HepG2 (cell line): Measurements from ENCODE around the gene MAGI1. TPM values are rescaled to one million over a fixed set of nuclear protein-coding genes. Genes with fewer than 3 reads are reported as not detected.

Source experiments
- ATAC-seq: fragments of 200-7000 bp; cut with Tn5 transposase; 3 replicates; pipeline ENCODE4 v1.9.1; 2020; ENCODE audit warnings: mild to moderate bottlenecking, moderate library complexity
- BruUV-seq: library from RNA; stranded (reverse); fragments of 400-500 nt; replicated peaks from 2 replicates; lab custom pipeline; 2021; lab: Mats Ljungman, UMichigan
- CTCF ChIA-PET: fragments of 300-600 bp; formaldehyde crosslinking; extraction: SDS; loops from one replicate; lab custom pipeline; 2021; ENCODE audit warnings: low total read pairs, inconsistent platforms, low intra/inter-chr PET ratio; lab: Yijun Ruan, JAX
- POLR2A ChIA-PET: fragments of 350-600 bp; sonication (Branson Sonifier 250); formaldehyde crosslinking; loops from one replicate; lab custom pipeline; 2020; ENCODE audit warnings: antibody characterized with exemption, inconsistent platforms; lab: Yijun Ruan, JAX
- DNase-seq: peaks from one replicate; pipeline ENCODE4 v3.0.0-alpha.2; 2015; ENCODE audit warnings: low spot score
- FAIRE-seq: peaks from 3 replicates; lab custom pipeline; 2011; peaks lifted over from hg19 to GRCh38; lab: Jason Lieb, UNC
- H2AFZ ChIP-seq: one replicate; pipeline ENCODE4 v1.6.1; 2011; ENCODE audit warnings: low read length, inconsistent platforms
- H3K27ac ChIP-seq: fragments of 300-600 bp; 3 replicates; pipeline ENCODE4 v1.8.0; 2011; ENCODE audit warnings: mixed run types, mild to moderate bottlenecking, mixed read lengths, low read length, inconsistent platforms; ENCODE audit not compliant: insufficient read depth; ENCODE audit errors: extremely low read length
- H3K27me3 ChIP-seq, 2 experiments: fragments of 200-600 bp in 1 of 2; 2 replicates in 1 of 2; 3 replicates in 1 of 2; pipeline versions ENCODE4 v1.6.0 to v1.8.0; 2011; ENCODE audit warnings: low read length in 2 of 2, mild to moderate bottlenecking in 2 of 2, moderate library complexity in 2 of 2, inconsistent platforms in 1 of 2; ENCODE audit not compliant: insufficient read depth in 2 of 2, control insufficient read depth in 1 of 2
- H3K36me3 ChIP-seq, 2 experiments: fragments of 200-600 bp in 1 of 2; replicated peaks in 1 of 2; 2 replicates in 1 of 2; 3 replicates in 1 of 2; pipeline versions ENCODE4 v1.5.1 to v1.8.0; 2011; ENCODE audit warnings: low read length in 2 of 2, inconsistent platforms in 1 of 2; ENCODE audit not compliant: insufficient read depth in 2 of 2, control insufficient read depth in 1 of 2
- H3K4me1 ChIP-seq: 2 replicates; pipeline ENCODE4 v1.5.1; 2012; ENCODE audit warnings: low read length, inconsistent platforms; ENCODE audit not compliant: insufficient read depth
- H3K4me2 ChIP-seq: 2 replicates; pipeline ENCODE4 v1.6.0; 2011; ENCODE audit warnings: low read depth, low read length, inconsistent platforms
- H3K4me3 ChIP-seq, 3 experiments: fragments of 200-600 bp in 1 of 3; sonication (generic), shearing (Covaris generic) in 1 of 3; replicated peaks in 1 of 3; 2 replicates each; pipeline ENCODE4 v1.5.1; 2011 to 2016; ENCODE audit warnings: low read length in 3 of 3, inconsistent platforms in 2 of 3, low read depth in 2 of 3, mild to moderate bottlenecking in 2 of 3, control low read depth in 1 of 3, mixed read lengths in 1 of 3; ENCODE audit not compliant: insufficient read depth in 1 of 3
- H3K79me2 ChIP-seq: one replicate; pipeline ENCODE4 v1.6.1; 2011; ENCODE audit warnings: low read length, inconsistent platforms; ENCODE audit not compliant: insufficient read depth
- H3K9ac ChIP-seq: 2 replicates; pipeline ENCODE4 v1.6.0; 2011; ENCODE audit warnings: mild to moderate bottlenecking, low read depth, low read length, inconsistent platforms; ENCODE audit not compliant: insufficient read depth
- H3K9me3 ChIP-seq: 2 replicates; pipeline ENCODE4 v1.5.1; 2012; ENCODE audit warnings: mild to moderate bottlenecking, low read length
- H4K20me1 ChIP-seq: 2 replicates; pipeline ENCODE4 v1.6.0; 2011; ENCODE audit warnings: inconsistent platforms, mild to moderate bottlenecking, low read length, moderate library complexity; ENCODE audit not compliant: insufficient read depth
- BORCS8-MEF2B ChIP-seq: sonication (generic); formaldehyde crosslinking; IDR thresholded peaks from 2 replicates; pipeline ENCODE4 v1.8.0; 2022; ENCODE audit warnings: mild to moderate bottlenecking, missing genetic modification reagents
- ESRRA ChIP-seq: sonication (generic); formaldehyde crosslinking; IDR thresholded peaks from 2 replicates; pipeline ENCODE4 v1.5.1; 2020; ENCODE audit warnings: mild to moderate bottlenecking, low read depth, missing genetic modification reagents
- GABPA ChIP-seq, 2 experiments: IDR thresholded peaks; 2 replicates each; pipeline ENCODE4 v1.6.1; 2011 to 2016; ENCODE audit warnings: low read depth in 2 of 2, low read length in 1 of 2, missing biosample characterization in 1 of 2, missing genetic modification characterization in 1 of 2
- MZF1 ChIP-seq: sonication (generic); formaldehyde crosslinking; IDR thresholded peaks from 2 replicates; pipeline ENCODE4 v1.8.1; 2023; ENCODE audit warnings: mild to moderate bottlenecking, missing genetic modification reagents, borderline replicate concordance
- TCF12 ChIP-seq, 2 experiments: fragments of 450-650 bp in 1 of 2; sonication (generic) in 1 of 2; formaldehyde crosslinking in 1 of 2; IDR thresholded peaks; 2 replicates each; pipeline versions ENCODE4 v1.6.1 to v1.8.0; 2017 to 2022; ENCODE audit warnings: antibody characterized with exemption in 1 of 2, mild to moderate bottlenecking in 1 of 2, missing genetic modification reagents in 1 of 2, moderate library complexity in 1 of 2
- ZNF33B ChIP-seq: sonication (generic); formaldehyde crosslinking; IDR thresholded peaks from 2 replicates; pipeline ENCODE4 v1.5.1; 2020; ENCODE audit warnings: mild to moderate bottlenecking, missing genetic modification reagents
- ZNF34 ChIP-seq: sonication (generic); formaldehyde crosslinking; IDR thresholded peaks from 2 replicates; pipeline ENCODE4 v1.4.0; 2020; ENCODE audit warnings: mild to moderate bottlenecking, missing genetic modification reagents, borderline replicate concordance
- WGBS: methylation state at CpG from one replicate; pipeline ENCODE4 v1.1.6; 2017; ENCODE audit warnings: low lambda C conversion rate; 5-methylcytosine and 5-hydroxymethylcytosine counted together
- in situ Hi-C: cut with HindIII; loops from 2 replicates; pipeline ENCODE4 v1.10.0; 2017; ENCODE audit warnings: low pct_unique_long_range_greater_than_20kb; ENCODE audit not compliant: extremely low pct_ligation_motif_present
- intact Hi-C: fragments of 100-400 bp; cut with micrococcal nuclease; formaldehyde crosslinking; loops from one replicate; pipeline ENCODE4 v1.10.0; 2022; ENCODE audit not compliant: unreplicated experiment
- polyA plus RNA-seq, 8 experiments: library from polyadenylated mRNA; depleted of rRNA in 3 of 8; stranded (reverse) in 7 of 8; unstranded in 1 of 8; fragments of >200 nt; fragmentation: Illumina TruSeq in 4 of 8; extraction: Trizol in 4 of 8; gene quantifications; 2 replicates each; pipeline versions ENCODE4 v1.2.1 to v1.2.3, GENCODE V29; 2011 to 2016; ENCODE audit warnings: low read depth in 4 of 8, missing spikeins in 1 of 8, mixed read lengths in 1 of 8; ENCODE audit not compliant: insufficient read depth in 1 of 8
- total RNA-seq, 5 experiments: library from RNA; depleted of rRNA; stranded (reverse); fragments of >200 nt; fragmentation: Illumina TruSeq; extraction: Trizol; gene quantifications; 2 replicates each; pipeline ENCODE4 v1.2.3, GENCODE V29; 2016; ENCODE audit warnings: low read depth in 1 of 5
- TF ChIP-seq, protein P1 (sequence below): sonication (generic); formaldehyde crosslinking; IDR thresholded peaks from 2 replicates; pipeline ENCODE4 v1.5.1; 2020; ENCODE audit warnings: mild to moderate bottlenecking, missing genetic modification reagents, moderate library complexity
- TF ChIP-seq, protein P2 (sequence below): sonication (generic); formaldehyde crosslinking; IDR thresholded peaks from 2 replicates; pipeline ENCODE4 v1.4.0; 2020; ENCODE audit warnings: missing genetic modification reagents

Gene MAGI1
- total and polyA plus RNA-seq, 2 of the 13 experiments (the other 11 are each of a cell fraction or from before 2014, with no cell fraction given) = 22.2 to 26.0 TPM

DNA sequence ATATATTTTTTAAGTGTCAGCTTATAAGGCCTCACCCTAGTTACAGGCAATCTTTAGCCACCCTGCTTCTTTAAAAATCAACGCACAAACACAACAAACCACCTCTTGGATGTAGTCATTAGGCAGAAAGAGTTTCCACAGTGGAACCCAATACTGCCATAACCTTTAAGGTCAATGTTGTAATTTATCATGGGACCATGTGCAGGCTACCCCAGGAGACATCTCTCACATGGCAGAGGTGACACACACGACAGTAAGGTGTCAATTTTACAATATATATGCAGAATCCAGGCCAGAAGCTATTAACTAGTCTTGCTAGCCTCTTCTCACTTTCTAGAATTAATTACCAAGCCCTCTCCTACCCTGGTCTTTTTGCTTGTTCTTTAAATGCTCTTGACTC, 336.5 kb downstream of the MAGI1 start:
- CTCF ChIA-PET = no interaction called here

DNA sequence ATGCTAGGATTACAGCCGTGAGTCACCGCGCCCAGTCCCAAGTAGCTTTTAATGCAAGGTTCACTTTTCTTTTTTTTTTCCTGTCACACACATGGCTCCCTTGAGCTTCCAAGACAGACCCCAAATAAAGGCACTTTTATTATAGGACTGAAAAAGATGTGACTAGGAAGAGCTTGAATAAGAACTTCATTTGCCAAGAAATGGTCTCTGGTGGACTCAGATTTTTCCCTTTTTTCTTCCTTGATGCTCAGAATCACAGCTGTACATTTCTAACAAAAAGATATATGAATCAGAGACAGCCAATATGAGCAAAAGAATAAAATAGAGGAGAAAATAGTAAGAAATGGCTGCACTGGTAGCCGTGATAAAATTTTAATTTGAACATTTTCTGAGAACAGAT, 337.2 kb downstream of the MAGI1 start:
- Histone ChIP-seq H4K20me1 (peaks cover 8% of the 10 kb centered on the region), H3K27me3 (no peaks in the 10 kb centered on the region), H3K4me2 (no peak overlapping the region), H3K9me3 (no peaks in the 10 kb centered on the region), H2AFZ (no peak overlapping the region), H3K79me2 (no peaks in the 10 kb centered on the region), H3K4me3 (no peak overlapping the region), H3K9ac (no peak overlapping the region), H3K4me1 (no peaks in the 10 kb centered on the region), H3K27ac (no peak overlapping the region), H3K36me3 (no peaks in the 10 kb centered on the region; a peak in 1 of 5 replicates)
- ATAC-seq (no peak), FAIRE-seq (no peak), DNase-seq (no peak)
- intact Hi-C loops (no loop called here), in situ Hi-C loops (no loop called here)
- POLR2A ChIA-PET = no interaction called here
- WGBS = 100% methylated on average over 4 of the region's 4 CpGs
- no TSS peak for BruUV-seq
- CTCF ChIA-PET = no interaction called here
- TF ChIP-seq ZNF33B (no peak), GABPA (IDR thresholded peaks at IDR 0.05; ENCODE audit: low read depth, low read length) (no peak), GABPA (CRISPR knock-in tag; IDR thresholded peaks at IDR 0.05; ENCODE audit: low read depth) (no peak), ZNF34 (CRISPR knock-in tag) (no peak), BORCS8-MEF2B (CRISPR knock-in tag) (no peak), TCF12 (IDR thresholded peaks at IDR 0.05) (no peak), TCF12 (CRISPR knock-in tag; IDR thresholded peaks at IDR 0.05) (no peak), ESRRA (CRISPR knock-in tag) (no peak), MZF1 (CRISPR knock-in tag) (no peak)
- TF ChIP-seq, protein P1, sequence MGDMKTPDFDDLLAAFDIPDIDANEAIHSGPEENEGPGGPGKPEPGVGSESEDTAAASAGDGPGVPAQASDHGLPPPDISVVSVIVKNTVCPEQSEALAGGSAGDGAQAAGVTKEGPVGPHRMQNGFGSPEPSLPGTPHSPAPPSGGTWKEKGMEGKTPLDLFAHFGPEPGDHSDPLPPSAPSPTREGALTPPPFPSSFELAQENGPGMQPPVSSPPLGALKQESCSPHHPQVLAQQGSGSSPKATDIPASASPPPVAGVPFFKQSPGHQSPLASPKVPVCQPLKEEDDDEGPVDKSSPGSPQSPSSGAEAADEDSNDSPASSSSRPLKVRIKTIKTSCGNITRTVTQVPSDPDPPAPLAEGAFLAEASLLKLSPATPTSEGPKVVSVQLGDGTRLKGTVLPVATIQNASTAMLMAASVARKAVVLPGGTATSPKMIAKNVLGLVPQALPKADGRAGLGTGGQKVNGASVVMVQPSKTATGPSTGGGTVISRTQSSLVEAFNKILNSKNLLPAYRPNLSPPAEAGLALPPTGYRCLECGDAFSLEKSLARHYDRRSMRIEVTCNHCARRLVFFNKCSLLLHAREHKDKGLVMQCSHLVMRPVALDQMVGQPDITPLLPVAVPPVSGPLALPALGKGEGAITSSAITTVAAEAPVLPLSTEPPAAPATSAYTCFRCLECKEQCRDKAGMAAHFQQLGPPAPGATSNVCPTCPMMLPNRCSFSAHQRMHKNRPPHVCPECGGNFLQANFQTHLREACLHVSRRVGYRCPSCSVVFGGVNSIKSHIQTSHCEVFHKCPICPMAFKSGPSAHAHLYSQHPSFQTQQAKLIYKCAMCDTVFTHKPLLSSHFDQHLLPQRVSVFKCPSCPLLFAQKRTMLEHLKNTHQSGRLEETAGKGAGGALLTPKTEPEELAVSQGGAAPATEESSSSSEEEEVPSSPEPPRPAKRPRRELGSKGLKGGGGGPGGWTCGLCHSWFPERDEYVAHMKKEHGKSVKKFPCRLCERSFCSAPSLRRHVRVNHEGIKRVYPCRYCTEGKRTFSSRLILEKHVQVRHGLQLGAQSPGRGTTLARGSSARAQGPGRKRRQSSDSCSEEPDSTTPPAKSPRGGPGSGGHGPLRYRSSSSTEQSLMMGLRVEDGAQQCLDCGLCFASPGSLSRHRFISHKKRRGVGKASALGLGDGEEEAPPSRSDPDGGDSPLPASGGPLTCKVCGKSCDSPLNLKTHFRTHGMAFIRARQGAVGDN (CRISPR knock-in tag) = no peak

More for the DNA sequence above, 336.5 kb downstream of the MAGI1 start:
- DNase-seq = no peak
- no peak for ATAC-seq
- no TSS peak for BruUV-seq
- Histone ChIP-seq H3K4me1 (no peaks in the 10 kb centered on the region), H3K9ac (no peak overlapping the region), H3K79me2 (no peaks in the 10 kb centered on the region), H4K20me1 (peaks cover 8% of the 10 kb centered on the region), H3K36me3 (no peaks in the 10 kb centered on the region; a peak in 1 of 5 replicates), H3K9me3 (no peaks in the 10 kb centered on the region), H3K27ac (no peak overlapping the region), H3K4me3 (no peak overlapping the region), H2AFZ (no peak overlapping the region), H3K4me2 (no peak overlapping the region), H3K27me3 (no peaks in the 10 kb centered on the region)
- WGBS = 95% methylated on average over 2 of the region's 2 CpGs
- FAIRE-seq = no peak
- intact Hi-C loops = no loop called here
- TF ChIP-seq, protein P2, sequence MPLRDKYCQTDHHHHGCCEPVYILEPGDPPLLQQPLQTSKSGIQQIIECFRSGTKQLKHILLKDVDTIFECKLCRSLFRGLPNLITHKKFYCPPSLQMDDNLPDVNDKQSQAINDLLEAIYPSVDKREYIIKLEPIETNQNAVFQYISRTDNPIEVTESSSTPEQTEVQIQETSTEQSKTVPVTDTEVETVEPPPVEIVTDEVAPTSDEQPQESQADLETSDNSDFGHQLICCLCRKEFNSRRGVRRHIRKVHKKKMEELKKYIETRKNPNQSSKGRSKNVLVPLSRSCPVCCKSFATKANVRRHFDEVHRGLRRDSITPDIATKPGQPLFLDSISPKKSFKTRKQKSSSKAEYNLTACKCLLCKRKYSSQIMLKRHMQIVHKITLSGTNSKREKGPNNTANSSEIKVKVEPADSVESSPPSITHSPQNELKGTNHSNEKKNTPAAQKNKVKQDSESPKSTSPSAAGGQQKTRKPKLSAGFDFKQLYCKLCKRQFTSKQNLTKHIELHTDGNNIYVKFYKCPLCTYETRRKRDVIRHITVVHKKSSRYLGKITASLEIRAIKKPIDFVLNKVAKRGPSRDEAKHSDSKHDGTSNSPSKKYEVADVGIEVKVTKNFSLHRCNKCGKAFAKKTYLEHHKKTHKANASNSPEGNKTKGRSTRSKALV (CRISPR knock-in tag) = no peak
- in situ Hi-C loops = no loop called here
- POLR2A ChIA-PET = no interaction called here
